Measurements from ENCODE around the gene CHRM2. TPM values are rescaled to one million over a fixed set of nuclear protein-coding genes. Genes with fewer than 3 reads are reported as not detected.

Gene CHRM2
- total and polyA plus RNA-seq, 9 of the 15 experiments (the other 6 are each of a cell fraction or from before 2014, with no cell fraction given), result not detected

GRCh38 chr7:136870866-136871487, 2.5 kb downstream of the CHRM2 start:
- CTCF ChIA-PET (ENCODE audit: low intra/inter-chr PET ratio), result interaction anchor here (0.6 kb wide), 1 partner anchor 708 kb away, joined by 3 read pairs; no protein-coding TSS in a partner anchor
- Histone ChIP-seq H3K9me1 (ENCODE audit: control insufficient read depth, insufficient read depth, low read length) (no peaks in the 10 kb centered on the region), H3K27ac (ENCODE audit: extremely low read depth, low read depth, low read length) (no peak overlapping the region), H3K4me2 (ENCODE audit: insufficient read depth, low read length) (no peak overlapping the region), H3K4me3 (no peak overlapping the region), H2AFZ (ENCODE audit: low read depth, low read length) (no peak overlapping the region), H3K4me1 (replicated peaks in 1 of 2; ENCODE audit: control insufficient read depth in 2 of 2, insufficient read depth in 2 of 2, low read length in 2 of 2) (peaks cover 0 to 16% of the 10 kb centered on the region in 2 experiments; a peak in 1 of 5 replicates), H3K9me3 (replicated peaks; ENCODE audit: control insufficient read depth, insufficient read depth, low read depth, low read length) (no peaks in the 10 kb centered on the region), H4K20me1 (replicated peaks; ENCODE audit: control insufficient read depth, insufficient read depth, low read length) (no peaks in the 10 kb centered on the region), H3K79me2 (ENCODE audit: control insufficient read depth, insufficient read depth, low read length) (no peaks in the 10 kb centered on the region), H3K9ac (ENCODE audit: insufficient read depth in 1 of 2, low read depth in 2 of 2, low read length in 2 of 2) (no peak overlapping the region), H3K27me3 (ENCODE audit: control insufficient read depth in 2 of 2, insufficient read depth in 2 of 2, low read length in 2 of 2) (peaks cover 10 to 31% of the 10 kb centered on the region in 2 experiments; a peak in 3 of 5 replicates), H3K36me3 (ENCODE audit: control insufficient read depth, insufficient read depth, low read length) (no peaks in the 10 kb centered on the region)
- ATAC-seq (peak; percentile 41; the same call in 2 of the 3 replicates), DNase-seq (ENCODE audit: extremely low read depth in 1 of 4, low spot score in 3 of 4) (no peak), FAIRE-seq (no peak)
- intact Hi-C loops (cut with micrococcal nuclease), result loop anchor here (10.0 kb wide), 2 partner anchors 856 to 1596 kb away; no protein-coding TSS in a partner anchor
- 3% methylated on average over 34 of the region's 41 CpGs for WGBS (ENCODE audit: insufficient coverage, low coverage, missing lambda C conversion rate)
- no TSS peak for BruUV-seq (replicated peaks)
- POLR2A ChIA-PET, result no interaction called here
- in situ Hi-C loops (cut with MboI), result loop anchor here (25.0 kb wide), 1 partner anchor 1059 kb away; no protein-coding TSS in a partner anchor
- TF ChIP-seq HBP1 (CRISPR knock-in tag; IDR thresholded peaks at IDR 0.05), result no peak
- TF ChIP-seq FOXJ2 (tag; IDR thresholded peaks at IDR 0.05), result no peak
- TF ChIP-seq SIX5 (IDR thresholded peaks at IDR 0.05; ENCODE audit: borderline replicate concordance in 1 of 2, insufficient read depth in 1 of 2, low read depth in 1 of 2, low read length in 2 of 2), result no peak
- no peak for TF ChIP-seq MCM3 (IDR thresholded peaks at IDR 0.05)
- no peak for TF ChIP-seq ZNF253 (CRISPR knock-in tag; conservative IDR thresholded peaks at IDR 0.05)
- no peak for TF ChIP-seq POLR2B (IDR thresholded peaks at IDR 0.05; ENCODE audit: low read depth, partially characterized antibody)
- no peak for TF ChIP-seq TAF9B (IDR thresholded peaks at IDR 0.05; ENCODE audit: partially characterized antibody)
- no peak for TF ChIP-seq ZBTB33 (CRISPR knock-in tag; IDR thresholded peaks at IDR 0.05)
- no peak for TF ChIP-seq ZNF395 (CRISPR knock-in tag; IDR thresholded peaks at IDR 0.05)
- TF ChIP-seq HINFP (tag; conservative IDR thresholded peaks at IDR 0.05; ENCODE audit: low read depth), result no peak

All from K562 (cell line).